Measurements from ENCODE around the gene STRN4.

DNA sequence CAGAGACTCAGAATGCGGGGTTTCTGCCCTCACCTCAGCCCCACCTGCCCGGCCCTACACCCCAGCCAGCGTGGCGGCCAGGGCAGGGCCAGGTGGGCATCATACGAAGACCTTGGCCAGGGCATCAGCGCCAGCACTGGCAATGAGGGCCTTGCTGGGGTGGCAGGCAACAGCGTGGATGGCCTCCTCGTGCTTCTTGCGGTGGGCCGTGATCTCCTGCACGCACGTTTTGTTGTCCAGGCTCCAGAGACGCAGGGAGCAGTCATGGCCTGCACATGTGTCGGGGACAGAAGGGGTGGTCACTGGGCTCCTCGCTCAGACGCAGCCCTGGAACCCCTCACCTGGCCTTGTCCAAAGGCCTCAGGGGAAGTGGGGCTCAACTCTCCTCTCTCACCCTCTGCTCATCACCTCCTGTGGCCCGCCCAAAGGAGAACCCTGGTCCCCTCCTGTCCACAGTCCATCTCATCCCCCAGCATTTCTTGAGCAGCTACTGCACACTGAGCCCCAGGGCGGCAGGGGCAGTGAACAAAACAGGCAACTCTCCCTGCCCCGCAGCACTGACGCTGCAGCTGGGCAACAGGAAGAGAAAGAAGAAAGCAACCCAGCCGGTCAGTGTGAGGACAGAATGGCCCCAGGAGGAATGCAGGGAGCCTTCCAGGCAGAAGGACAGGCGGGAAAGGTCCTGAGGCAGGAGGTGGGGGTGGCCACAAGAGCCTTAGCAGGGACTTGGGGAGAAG, 25.6 kb downstream of the STRN4 start:
- no peak for TF ChIP-seq POLR2A (IDR thresholded peaks at IDR 0.05)
- TF ChIP-seq CTCF (IDR thresholded peaks at IDR 0.05), result no peak
